ENCODE measurements around the gene POLA1. TPM values are rescaled to one million over a fixed set of nuclear protein-coding genes. Genes with fewer than 3 reads are reported as not detected.

The POLA1 gene
- total and polyA plus RNA-seq, 3 experiments from 2014 or later, result 6.2 to 43.1 (median 42.5) TPM

Other genes starting within 250 kb of the POLA1 start
- 10 to 100 TPM; 26.0 to 26.4 TPM for gene PDK3, start 228.6 kb upstream of the POLA1 start, total RNA-seq
- gene PDK3, start 228.6 kb upstream of the POLA1 start, polyA plus RNA-seq, result 48.3 TPM
- not detected for gene PCYT1B, start 46.6 kb upstream of the POLA1 start, total RNA-seq
- gene PCYT1B, start 46.6 kb upstream of the POLA1 start, polyA plus RNA-seq, result not detected